Hematopoietic multipotent progenitor cell (in vitro differentiated cells): ENCODE data around the gene PRRX1. TPM values are rescaled to one million over a fixed set of nuclear protein-coding genes. Genes with fewer than 3 reads are reported as not detected.

Experiments
- DNase-seq, 3 donors: peaks; one replicate each; pipeline ENCODE4 v3.0.0-alpha.2; 2011 to 2015; ENCODE audit warnings: low read depth in 2 of 3, low spot score in 2 of 3
- total RNA-seq: library from RNA; depleted of rRNA; stranded (reverse); fragments of >200 nt; gene quantifications from one replicate; pipeline ENCODE4 v1.2.3, GENCODE V29; 2012

PRRX1 gene
- total RNA-seq, 1 donor = not detected

DNA sequence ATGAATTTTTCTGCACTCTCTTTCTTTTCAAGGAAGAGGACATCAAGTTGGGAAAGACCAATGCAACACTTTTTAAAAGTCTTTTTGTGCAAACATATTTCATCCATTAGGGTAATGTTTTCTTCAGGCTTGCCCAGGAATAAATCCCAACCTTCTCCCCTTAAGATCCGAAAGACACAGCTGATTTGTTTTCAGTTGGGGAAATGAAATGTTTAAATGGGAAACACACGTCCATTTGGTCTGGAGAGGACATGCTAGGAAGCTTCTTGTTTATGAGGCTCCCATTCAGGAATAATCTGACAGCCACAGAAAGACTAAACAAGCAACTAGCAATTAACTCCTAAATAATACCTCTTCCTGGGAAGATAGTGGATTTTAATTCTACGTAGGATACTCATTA, 91.9 kb downstream of the PRRX1 start:
- no peak for DNase-seq

DNA sequence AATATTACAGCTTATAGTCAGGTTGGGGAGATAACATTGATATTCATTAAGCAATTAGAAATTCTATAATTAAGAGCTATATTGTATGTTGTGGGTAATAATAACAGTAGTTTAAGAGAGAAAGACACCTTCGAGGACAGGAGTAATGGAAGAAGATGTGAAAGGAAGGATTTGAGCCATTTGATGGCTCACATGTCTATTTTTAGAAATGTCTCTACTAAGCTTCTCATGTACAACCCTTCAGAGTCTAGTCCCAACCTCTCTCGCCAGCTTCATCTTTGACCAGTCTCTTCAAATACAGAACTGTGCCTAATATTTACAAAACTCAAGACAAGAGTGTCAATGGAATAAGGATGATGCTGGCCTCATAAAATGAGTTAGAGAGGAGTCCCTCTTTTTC, 95.1 kb downstream of the PRRX1 start:
- no peak for DNase-seq

DNA sequence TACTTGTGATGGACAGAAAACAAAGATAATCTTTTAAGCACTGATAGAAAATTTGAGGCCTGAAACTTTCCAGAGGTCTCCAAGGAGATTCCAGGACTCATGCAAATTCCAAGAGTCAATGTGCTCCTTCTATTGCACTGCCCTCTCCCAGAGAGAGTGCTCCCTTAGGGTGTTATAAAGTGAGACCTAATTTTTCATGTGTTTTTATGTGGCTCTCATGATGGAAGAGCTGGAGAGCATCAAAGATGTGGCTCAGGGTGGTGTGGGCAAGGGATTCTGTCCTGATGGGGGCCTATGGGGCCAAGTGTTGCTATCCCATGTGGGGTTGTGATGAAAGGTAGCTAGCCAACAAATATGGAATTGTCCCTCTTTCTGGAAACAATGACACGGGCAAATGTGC, 101.3 kb downstream of the PRRX1 start:
- no peak for DNase-seq

GRCh38 chr1:170765712-170766330, 101.9 kb downstream of the PRRX1 start:
- DNase-seq = no peak

DNA sequence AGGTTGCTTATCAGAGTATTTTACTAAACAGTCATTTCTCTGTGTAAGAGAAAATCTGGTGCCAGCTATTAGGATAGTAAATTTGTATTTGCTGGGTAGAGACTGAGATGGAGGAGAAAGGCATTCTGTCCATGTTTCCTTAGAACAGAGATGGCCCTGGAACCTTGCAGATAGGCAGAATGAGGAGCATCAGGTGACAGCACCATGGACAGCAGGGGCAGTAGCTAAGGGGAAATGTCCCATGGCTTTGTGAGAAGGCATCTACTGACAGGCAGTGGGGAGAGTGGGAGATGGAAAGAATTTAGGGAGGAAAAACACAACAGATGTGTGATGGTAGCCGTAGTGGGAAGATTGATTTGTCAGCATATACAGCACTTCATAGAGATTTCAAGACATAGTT, 105.0 kb downstream of the PRRX1 start:
- DNase-seq = no peak

- no peak for DNase-seq
Observed at GRCh38 chr1:170769691-170770090, 105.8 kb downstream of the PRRX1 start.

DNA sequence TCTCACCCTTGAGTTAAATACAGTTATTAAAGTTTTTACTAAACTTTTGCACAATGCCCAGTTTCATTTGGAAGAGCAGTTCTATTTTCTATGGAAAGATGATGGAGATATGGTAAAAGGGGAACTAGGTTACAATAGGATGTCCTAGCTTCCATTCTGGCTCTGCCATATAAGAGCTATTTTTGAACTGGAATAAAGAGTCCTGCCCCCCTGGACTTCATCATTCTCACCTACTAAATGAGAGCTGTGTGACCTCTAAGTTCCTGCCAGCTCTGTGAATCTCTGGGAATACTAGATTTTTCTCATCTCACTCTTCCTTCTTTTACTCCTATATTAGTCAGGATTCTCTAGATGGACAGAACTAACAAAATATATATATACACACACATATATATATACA, 106.3 kb downstream of the PRRX1 start:
- no peak for DNase-seq

- no peak for DNase-seq
Observed at GRCh38 chr1:170776252-170776651, 112.3 kb downstream of the PRRX1 start.

GRCh38 chr1:170776777-170777176, 112.8 kb downstream of the PRRX1 start:
- no peak for DNase-seq

Other genes with a start within 250 kb of the PRRX1 start
- gene GORAB, start 132.0 kb upstream of the PRRX1 start, total RNA-seq = 3.0 TPM